HG02870 (cell line): ENCODE measurements around the gene EFHC2.

Experiments used
- ATAC-seq: cut with Tn5 transposase; IDR thresholded peaks from one replicate; pipeline ENCODE4 v1.9.1; 2021; ENCODE audit warnings: mild to moderate bottlenecking, moderate library complexity; ENCODE audit not compliant: unreplicated experiment

Gene EFHC2

GRCh38 chrX:44157283-44157682 lies 186.2 kb downstream of the EFHC2 start:
- no peak for ATAC-seq

GRCh38 chrX:44156726-44157125 lies 186.7 kb downstream of the EFHC2 start:
- no peak for ATAC-seq

GRCh38 chrX:44155126-44155525 lies 188.3 kb downstream of the EFHC2 start:
- ATAC-seq: no peak

GRCh38 chrX:44152852-44153251 lies 190.6 kb downstream of the EFHC2 start:
- ATAC-seq: no peak

GRCh38 chrX:44147130-44147529 lies 196.3 kb downstream of the EFHC2 start:
- ATAC-seq: no peak

- no peak for ATAC-seq
Measured at GRCh38 chrX:44144177-44144945, 199.1 kb downstream of the EFHC2 start.

- ATAC-seq: no peak
Measured at GRCh38 chrX:44143061-44143602, 200.3 kb downstream of the EFHC2 start.

GRCh38 chrX:44130189-44130588 lies 213.3 kb downstream of the EFHC2 start:
- no peak for ATAC-seq

GRCh38 chrX:44113337-44113736 lies 230.1 kb downstream of the EFHC2 start:
- ATAC-seq: no peak

GRCh38 chrX:44106864-44107263 lies 236.6 kb downstream of the EFHC2 start:
- ATAC-seq: no peak

GRCh38 chrX:44105228-44105913 lies 238.1 kb downstream of the EFHC2 start:
- no peak for ATAC-seq

GRCh38 chrX:44104699-44105098 lies 238.8 kb downstream of the EFHC2 start:
- ATAC-seq: no peak

- ATAC-seq: no peak
Measured at GRCh38 chrX:44101281-44101680, 242.2 kb downstream of the EFHC2 start.

- no peak for ATAC-seq
Measured at GRCh38 chrX:44099366-44099765, 244.1 kb downstream of the EFHC2 start.
